NCI-H524 (cell line): Measurements from ENCODE around the gene TVP23C.
"Not testable (repeated sequence)": the region's sequence is repeated elsewhere in the genome, so short reads cannot be mapped to it uniquely, and the experiment has no call there.

Experiments
- DNase-seq, 2 experiments: peaks; one replicate each; lab custom pipeline; 2025; lab: John Stamatoyannopoulos, UW

The TVP23C gene

GRCh38 chr17:15526292-15527218 lies 36.7 kb downstream of the TVP23C start:
- DNase-seq: peak; percentile 19 to 49

GRCh38 chr17:15524990-15525985 lies 38.0 kb downstream of the TVP23C start:
- DNase-seq: not testable (repeated sequence)

- no peak for DNase-seq
Observed at GRCh38 chr17:15516150-15516549, 47.1 kb downstream of the TVP23C start.

GRCh38 chr17:15514469-15514868 lies 48.8 kb downstream of the TVP23C start:
- no peak for DNase-seq

GRCh38 chr17:15513856-15514459 lies 49.3 kb downstream of the TVP23C start:
- DNase-seq: no peak

- DNase-seq: no peak
Observed at GRCh38 chr17:15513058-15513791, 50.1 kb downstream of the TVP23C start.

- no peak for DNase-seq
Observed at GRCh38 chr17:15512071-15512709, 51.1 kb downstream of the TVP23C start.

GRCh38 chr17:15511142-15511541 lies 52.1 kb downstream of the TVP23C start:
- DNase-seq: no peak

- DNase-seq: no peak
Observed at GRCh38 chr17:15510361-15510760, 52.9 kb downstream of the TVP23C start.

- DNase-seq: no peak
Observed at GRCh38 chr17:15509095-15509494, 54.2 kb downstream of the TVP23C start.

- no peak for DNase-seq
Observed at GRCh38 chr17:15508466-15508865, 54.8 kb downstream of the TVP23C start.

- no peak for DNase-seq
Observed at GRCh38 chr17:15507896-15508295, 55.4 kb downstream of the TVP23C start.

GRCh38 chr17:15507001-15507400 lies 56.3 kb downstream of the TVP23C start:
- no peak for DNase-seq

- not testable (repeated sequence) for DNase-seq
Observed at GRCh38 chr17:15505708-15506107, 57.6 kb downstream of the TVP23C start.

GRCh38 chr17:15503731-15504130 lies 59.6 kb downstream of the TVP23C start:
- no peak for DNase-seq

GRCh38 chr17:15502369-15503112 lies 60.7 kb downstream of the TVP23C start:
- DNase-seq: peak; percentile 32 to 61

- no peak for DNase-seq
Observed at GRCh38 chr17:15501793-15502192, 61.5 kb downstream of the TVP23C start.

GRCh38 chr17:15501282-15501681 lies 62.0 kb downstream of the TVP23C start:
- no peak for DNase-seq

GRCh38 chr17:15498107-15498506 lies 65.2 kb downstream of the TVP23C start:
- DNase-seq: no peak
